Glutamatergic neuron (in vitro differentiated cells): ENCODE results near the gene STARD10. TPM values are rescaled to one million over a fixed set of nuclear protein-coding genes. Genes with fewer than 3 reads are reported as not detected.
A peak's percentile ranks its signal among the peaks of the same experiment; 100 is the strongest.

ENCODE experiments used
- DNase-seq: peaks from one replicate; pipeline ENCODE4 v3.0.0; 2022
- H3K27ac Mint-ChIP-seq: one replicate; pipeline ENCODE4 v1.8.0; 2020; ENCODE audit warnings: mild to moderate bottlenecking, mixed read lengths, inconsistent platforms; ENCODE audit not compliant: unreplicated experiment
- H3K27me3 Mint-ChIP-seq: one replicate; pipeline ENCODE4 v1.8.0; 2020; ENCODE audit warnings: mild to moderate bottlenecking, moderate library complexity, mixed read lengths, inconsistent platforms; ENCODE audit not compliant: unreplicated experiment
- H3K36me3 Mint-ChIP-seq: one replicate; pipeline ENCODE4 v1.8.0; 2020; ENCODE audit warnings: mild to moderate bottlenecking, mixed read lengths, inconsistent platforms; ENCODE audit not compliant: unreplicated experiment
- H3K4me1 Mint-ChIP-seq: one replicate; pipeline ENCODE4 v1.8.0; 2020; ENCODE audit warnings: mild to moderate bottlenecking, low read depth, mixed read lengths, inconsistent platforms; ENCODE audit not compliant: unreplicated experiment
- H3K4me3 Mint-ChIP-seq: one replicate; pipeline ENCODE4 v1.8.0; 2020; ENCODE audit warnings: mild to moderate bottlenecking, mixed read lengths, inconsistent platforms; ENCODE audit not compliant: unreplicated experiment
- H3K9me3 Mint-ChIP-seq: one replicate; pipeline ENCODE4 v1.8.0; 2020; ENCODE audit warnings: mild to moderate bottlenecking, moderate library complexity, mixed read lengths, inconsistent platforms; ENCODE audit not compliant: unreplicated experiment
- total RNA-seq: library from RNA; stranded (reverse); fragmentation: NEBNext Ultra II Directional; extraction: Animal tissue kit (Norgen Biotek cat#: 25700); gene quantifications from one replicate; pipeline ENCODE4 v1.2.1, GENCODE V29; 2021; ENCODE audit not compliant: unreplicated experiment
- TF ChIP-seq, protein P1 (sequence below): fragments of 200-600 bp; sonication (generic); IDR thresholded peaks from one replicate; pipeline ENCODE4 v1.5.0; 2021; ENCODE audit not compliant: partially characterized antibody, unreplicated experiment

STARD10 gene
- total RNA-seq, 1 donor from 2014 or later = 13.5 TPM

DNA sequence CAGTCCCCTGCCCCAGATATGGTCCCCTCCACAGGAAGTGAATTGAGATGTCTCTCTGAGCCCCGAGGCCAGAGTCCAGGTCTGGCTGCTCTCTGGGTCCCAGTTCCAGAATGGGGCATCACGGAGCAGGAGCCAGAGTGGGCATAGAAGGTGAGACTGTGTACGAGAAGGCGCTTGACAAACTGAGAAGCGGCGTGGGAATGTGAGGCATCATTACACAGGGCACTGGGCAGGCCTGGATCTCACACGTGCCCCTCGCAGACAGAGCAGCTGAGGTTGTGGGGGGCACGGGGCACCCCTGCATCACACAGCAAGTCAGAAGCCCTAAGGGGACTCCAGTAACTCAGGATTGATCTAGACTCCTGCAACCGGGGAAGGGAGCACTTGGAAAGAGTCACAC is 9.2 kb downstream of the STARD10 start:
- peaks cover 2% of the 10 kb centered on the region for H3K9me3 Mint-ChIP-seq
- H3K4me3 Mint-ChIP-seq = no peak overlapping the region
- no peak for DNase-seq
- H3K4me1 Mint-ChIP-seq = peaks cover 6% of the 10 kb centered on the region
- H3K27me3 Mint-ChIP-seq = peaks cover 12% of the 10 kb centered on the region
- no peak overlapping the region for H3K27ac Mint-ChIP-seq
- TF ChIP-seq, protein P1, sequence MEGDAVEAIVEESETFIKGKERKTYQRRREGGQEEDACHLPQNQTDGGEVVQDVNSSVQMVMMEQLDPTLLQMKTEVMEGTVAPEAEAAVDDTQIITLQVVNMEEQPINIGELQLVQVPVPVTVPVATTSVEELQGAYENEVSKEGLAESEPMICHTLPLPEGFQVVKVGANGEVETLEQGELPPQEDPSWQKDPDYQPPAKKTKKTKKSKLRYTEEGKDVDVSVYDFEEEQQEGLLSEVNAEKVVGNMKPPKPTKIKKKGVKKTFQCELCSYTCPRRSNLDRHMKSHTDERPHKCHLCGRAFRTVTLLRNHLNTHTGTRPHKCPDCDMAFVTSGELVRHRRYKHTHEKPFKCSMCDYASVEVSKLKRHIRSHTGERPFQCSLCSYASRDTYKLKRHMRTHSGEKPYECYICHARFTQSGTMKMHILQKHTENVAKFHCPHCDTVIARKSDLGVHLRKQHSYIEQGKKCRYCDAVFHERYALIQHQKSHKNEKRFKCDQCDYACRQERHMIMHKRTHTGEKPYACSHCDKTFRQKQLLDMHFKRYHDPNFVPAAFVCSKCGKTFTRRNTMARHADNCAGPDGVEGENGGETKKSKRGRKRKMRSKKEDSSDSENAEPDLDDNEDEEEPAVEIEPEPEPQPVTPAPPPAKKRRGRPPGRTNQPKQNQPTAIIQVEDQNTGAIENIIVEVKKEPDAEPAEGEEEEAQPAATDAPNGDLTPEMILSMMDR = no peak
- no peaks in the 10 kb centered on the region for H3K36me3 Mint-ChIP-seq

DNA sequence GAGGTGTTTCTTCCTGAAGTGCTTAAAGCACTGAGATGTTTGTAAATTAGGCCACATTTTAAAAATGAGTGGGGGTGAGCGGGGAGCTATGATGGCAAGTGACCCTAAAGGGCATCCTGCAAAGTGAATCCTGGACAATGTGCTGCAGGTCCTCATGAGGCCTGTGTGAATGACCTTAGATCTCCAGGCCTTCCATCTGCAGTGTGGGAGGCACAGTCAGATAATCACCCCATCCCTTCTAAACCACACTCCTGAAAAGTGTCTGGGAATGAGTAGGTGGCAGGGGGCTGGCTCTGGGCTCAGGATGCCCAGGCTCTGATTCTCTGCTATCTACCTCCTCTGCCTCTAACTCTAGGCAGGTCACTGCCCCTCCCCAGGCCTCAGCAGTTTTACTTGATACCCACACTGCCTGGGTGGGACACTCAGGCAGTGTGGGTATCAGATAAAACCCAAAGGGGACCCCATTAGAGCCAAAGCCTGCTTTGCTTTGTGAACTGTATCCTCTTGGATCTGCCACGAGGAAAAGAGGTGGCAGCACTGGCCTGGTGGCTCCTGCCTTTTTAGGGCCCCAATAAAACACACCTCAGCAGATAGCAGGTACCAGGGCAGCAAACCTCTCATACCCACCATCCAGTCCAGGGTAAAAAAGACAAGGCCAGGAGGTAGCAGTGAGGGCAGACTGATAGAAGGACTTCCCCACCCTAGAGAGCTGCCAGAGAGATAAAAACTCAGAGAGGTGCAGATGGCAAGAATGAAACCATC is 10.5 kb downstream of the STARD10 start:
- TF ChIP-seq, protein P1 = no peak
- DNase-seq = no peak
- peaks cover 2% of the 10 kb centered on the region for H3K9me3 Mint-ChIP-seq
- no peak overlapping the region for H3K27ac Mint-ChIP-seq
- H3K4me3 Mint-ChIP-seq = peak overlapping the region; percentile 82
- H3K4me1 Mint-ChIP-seq = peaks cover 11% of the 10 kb centered on the region
- H3K27me3 Mint-ChIP-seq = peaks cover 16% of the 10 kb centered on the region
- no peaks in the 10 kb centered on the region for H3K36me3 Mint-ChIP-seq

DNA sequence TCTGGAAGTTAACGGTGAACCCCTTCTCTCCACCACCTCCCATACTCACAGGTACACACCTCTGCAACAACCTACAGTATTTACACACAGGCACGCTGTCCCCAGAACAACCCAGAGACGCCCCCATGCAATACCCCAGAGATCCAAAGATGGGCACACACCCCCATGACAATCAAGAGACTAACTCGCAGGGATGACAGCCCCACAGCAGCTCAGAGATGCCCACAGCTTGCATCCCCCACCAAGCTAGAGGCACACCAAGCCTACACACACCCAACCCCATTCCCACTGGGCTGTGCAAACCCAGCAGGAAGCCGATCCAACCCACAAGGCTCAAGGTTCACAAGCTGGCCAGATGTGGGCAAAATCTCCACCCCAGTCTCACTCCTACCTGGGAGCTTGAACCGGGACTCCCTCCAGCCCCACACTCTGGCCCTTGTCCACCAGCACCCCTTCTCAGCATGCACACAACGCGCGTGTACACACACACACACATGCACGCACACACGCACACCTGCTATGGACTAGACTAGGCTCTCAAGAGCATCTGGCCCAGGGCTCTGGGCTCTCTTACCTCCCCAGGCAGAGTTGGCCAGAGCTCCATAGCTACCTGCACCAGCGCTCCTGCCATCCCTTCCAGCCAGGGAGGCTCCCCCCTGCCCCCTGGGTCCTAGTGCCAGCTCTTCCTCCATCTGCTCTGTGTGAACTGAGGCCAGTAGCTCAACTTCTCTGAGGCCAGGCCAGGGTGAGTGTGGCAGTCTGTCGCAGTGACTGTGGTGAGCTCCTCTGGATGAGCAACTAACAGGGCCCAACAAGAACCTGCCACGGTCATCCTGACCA is 11.5 kb downstream of the STARD10 start:
- TF ChIP-seq, protein P1 = no peak
- Mint-ChIP-seq H3K9me3 (peaks cover 2% of the 10 kb centered on the region), H3K36me3 (no peaks in the 10 kb centered on the region), H3K4me1 (peaks cover 11% of the 10 kb centered on the region), H3K4me3 (peak overlapping the region; percentile 82), H3K27me3 (peaks cover 13% of the 10 kb centered on the region), H3K27ac (no peak overlapping the region)
- DNase-seq = no peak

DNA sequence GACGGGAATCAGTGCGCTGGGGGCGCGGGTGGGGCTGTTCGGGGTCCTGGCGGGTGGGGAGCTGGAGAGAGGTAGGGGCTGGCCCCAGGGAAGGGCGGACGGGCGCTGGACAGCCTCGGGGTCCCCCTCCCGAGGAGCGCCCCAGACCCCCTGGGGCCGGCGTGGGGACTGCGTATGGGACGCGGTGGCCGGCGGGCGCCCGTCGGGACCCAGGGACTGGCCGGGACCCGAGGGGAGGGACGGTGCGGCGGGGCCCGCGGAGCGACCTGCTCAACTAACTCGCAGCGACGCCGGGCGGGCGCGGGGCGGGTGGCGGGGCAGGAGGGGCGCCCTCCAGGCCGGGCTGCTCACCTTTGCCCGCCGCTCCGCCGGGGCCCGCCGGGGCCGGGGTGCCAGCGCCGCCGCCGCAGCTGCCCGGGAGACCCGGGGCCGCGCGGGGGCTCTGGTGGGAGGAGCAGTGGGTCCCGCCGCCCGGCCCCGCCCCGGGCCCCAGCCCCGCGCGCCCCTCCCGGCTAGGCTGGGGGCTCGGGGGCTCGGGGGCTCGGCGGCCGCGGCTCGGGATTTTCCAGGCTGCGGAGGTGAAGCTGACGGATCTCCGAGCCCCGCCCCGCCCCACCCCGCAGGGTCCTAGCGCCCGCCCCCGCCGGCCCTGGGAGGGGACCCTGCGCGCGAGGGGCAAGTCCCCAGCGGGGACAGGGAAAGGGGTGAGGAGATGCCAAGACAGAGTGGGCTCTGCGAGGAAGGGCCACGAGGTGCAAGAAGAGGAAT is 12.3 kb downstream of the STARD10 start:
- Mint-ChIP-seq H3K4me3 (peak overlapping the region; percentile 82), H3K9me3 (peaks cover 2% of the 10 kb centered on the region)
- peak; percentile 51 for DNase-seq

More for the DNA sequence above, 12.3 kb downstream of the STARD10 start:
- TF ChIP-seq, protein P1 = no peak
- Mint-ChIP-seq H3K4me1 (peaks cover 11% of the 10 kb centered on the region), H3K27me3 (peaks cover 13% of the 10 kb centered on the region), H3K27ac (no peak overlapping the region), H3K36me3 (no peaks in the 10 kb centered on the region)
